ENCODE measurements around the gene QRICH1.
A peak's percentile ranks its signal among the peaks of the same experiment; 100 is the strongest.

Gene QRICH1

GRCh38 chr3:49093853-49094767, at the start of gene QRICH1:
Gene QRICH1, minus strand, starts transcription at chr3:49094071. Its CDS starts 17,054 bp downstream, at chr3:49077017.
- peak; percentile 96 for DNase-seq

GRCh38 chr3:49140080-49140479, 46.2 kb upstream of the QRICH1 start:
- no peak for DNase-seq

- DNase-seq, result no peak
Measured at GRCh38 chr3:49135499-49135898, 41.6 kb upstream of the QRICH1 start.

GRCh38 chr3:49134471-49135265, 40.8 kb upstream of the QRICH1 start:
- DNase-seq, result no peak

- no peak for DNase-seq
Measured at GRCh38 chr3:49133226-49133951, 39.5 kb upstream of the QRICH1 start.

GRCh38 chr3:49132437-49133225, 38.8 kb upstream of the QRICH1 start, which contains the start of gene LAMB2:
Gene LAMB2, minus strand, starts transcription at chr3:49133050. Its CDS starts 183 bp downstream, at chr3:49132867.
- no peak for DNase-seq

- no peak for DNase-seq
Measured at GRCh38 chr3:49132073-49132436, 38.2 kb upstream of the QRICH1 start.

GRCh38 chr3:49131576-49131975, 37.7 kb upstream of the QRICH1 start:
- no peak for DNase-seq

- DNase-seq, result no peak
Measured at GRCh38 chr3:49131040-49131439, 37.2 kb upstream of the QRICH1 start.

GRCh38 chr3:49124991-49125670, 31.3 kb upstream of the QRICH1 start:
- DNase-seq, result no peak

GRCh38 chr3:49124203-49124602, 30.3 kb upstream of the QRICH1 start:
- no peak for DNase-seq

- DNase-seq, result no peak
Measured at GRCh38 chr3:49123687-49124086, 29.8 kb upstream of the QRICH1 start.

- DNase-seq, result no peak
Measured at GRCh38 chr3:49122886-49123545, 29.1 kb upstream of the QRICH1 start.

GRCh38 chr3:49122451-49122850, 28.6 kb upstream of the QRICH1 start:
- DNase-seq, result no peak

GRCh38 chr3:49122022-49122421, 28.2 kb upstream of the QRICH1 start:
- no peak for DNase-seq

- no peak for DNase-seq
Measured at GRCh38 chr3:49121132-49121736, 27.4 kb upstream of the QRICH1 start.

GRCh38 chr3:49120438-49121131, 26.7 kb upstream of the QRICH1 start, which contains the start of gene USP19:
Gene USP19, minus strand, starts transcription at chr3:49120823. Its CDS starts 1,678 bp downstream, at chr3:49119145.
- peak; percentile 95 for DNase-seq

- peak; percentile 3 for DNase-seq
Measured at GRCh38 chr3:49120096-49120437, 26.2 kb upstream of the QRICH1 start.

- no peak for DNase-seq
Measured at GRCh38 chr3:49119439-49119838, 25.6 kb upstream of the QRICH1 start.

- no peak for DNase-seq
Measured at GRCh38 chr3:49119036-49119435, 25.2 kb upstream of the QRICH1 start.
